Astrocyte (in vitro differentiated cells and primary cell): ENCODE results near the gene PRKCH.

Experiments
- EZH2 ChIP-seq: IDR thresholded peaks from 2 replicates; pipeline ENCODE4 v1.6.1; 2012; ENCODE audit warnings: mild to moderate bottlenecking, low read length, inconsistent platforms; ENCODE audit not compliant: insufficient read depth
- TF ChIP-seq, protein P1 (sequence below): IDR thresholded peaks from 2 replicates; pipeline ENCODE4 v1.5.1; 2011; ENCODE audit warnings: low read depth, mild to moderate bottlenecking, inconsistent platforms, low read length, moderate library complexity; ENCODE audit not compliant: insufficient read depth

GRCh38 chr14:61428261-61428660 lies 106.9 kb downstream of the PRKCH start:
- TF ChIP-seq, protein P1, sequence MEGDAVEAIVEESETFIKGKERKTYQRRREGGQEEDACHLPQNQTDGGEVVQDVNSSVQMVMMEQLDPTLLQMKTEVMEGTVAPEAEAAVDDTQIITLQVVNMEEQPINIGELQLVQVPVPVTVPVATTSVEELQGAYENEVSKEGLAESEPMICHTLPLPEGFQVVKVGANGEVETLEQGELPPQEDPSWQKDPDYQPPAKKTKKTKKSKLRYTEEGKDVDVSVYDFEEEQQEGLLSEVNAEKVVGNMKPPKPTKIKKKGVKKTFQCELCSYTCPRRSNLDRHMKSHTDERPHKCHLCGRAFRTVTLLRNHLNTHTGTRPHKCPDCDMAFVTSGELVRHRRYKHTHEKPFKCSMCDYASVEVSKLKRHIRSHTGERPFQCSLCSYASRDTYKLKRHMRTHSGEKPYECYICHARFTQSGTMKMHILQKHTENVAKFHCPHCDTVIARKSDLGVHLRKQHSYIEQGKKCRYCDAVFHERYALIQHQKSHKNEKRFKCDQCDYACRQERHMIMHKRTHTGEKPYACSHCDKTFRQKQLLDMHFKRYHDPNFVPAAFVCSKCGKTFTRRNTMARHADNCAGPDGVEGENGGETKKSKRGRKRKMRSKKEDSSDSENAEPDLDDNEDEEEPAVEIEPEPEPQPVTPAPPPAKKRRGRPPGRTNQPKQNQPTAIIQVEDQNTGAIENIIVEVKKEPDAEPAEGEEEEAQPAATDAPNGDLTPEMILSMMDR, result no peak
- TF ChIP-seq EZH2, result no peak
